ENCODE measurements around the gene SIAH2. TPM values are rescaled to one million over a fixed set of nuclear protein-coding genes. Genes with fewer than 3 reads are reported as not detected.
"Not testable (repeated sequence)": the region's sequence is repeated elsewhere in the genome, so short reads cannot be mapped to it uniquely, and the experiment has no call there.

SIAH2 gene
- 29.8 TPM for polyA plus RNA-seq (2013, experiment 1 of 2)
- 26.0 TPM for polyA plus RNA-seq (2013, experiment 2 of 2)

- Histone ChIP-seq H3K4me3 (ENCODE audit: extremely low read depth, insufficient read depth, low read length, poor library complexity, severe bottlenecking) (peak within 1 kb of the TSS; percentile 73), H3K4me1 (ENCODE audit: control insufficient read depth, insufficient read depth, low read length, poor library complexity, severe bottlenecking) (peaks cover 21% of the 10 kb centered on the region), H3K36me3 (ENCODE audit: control insufficient read depth, insufficient read depth, low read length) (peaks cover 3% of the 10 kb centered on the region), H3K9me3 (ENCODE audit: control insufficient read depth, low read length) (no peaks in the 10 kb centered on the region), H3K27ac (ENCODE audit: low read depth, low read length, severe bottlenecking) (peak within 1 kb of the TSS; percentile 96)
- WGBS, 2 experiments (ENCODE audit: insufficient coverage in 2 of 2): 0 to 1% methylated on average over 57 to 66 of the region's 70 CpGs
These were observed at the start of gene SIAH2 for GRCh38 chr3:150763122-150763840. TSS of gene SIAH2 (minus strand) at chr3:150763169. CDS start at chr3:150762849, 320 bp downstream.

GRCh38 chr3:150811984-150812383 lies 49.0 kb upstream of the SIAH2 start:
- no peaks in the 10 kb centered on the region for H3K9me3 ChIP-seq (ENCODE audit: control insufficient read depth, low read length)
- no peaks in the 10 kb centered on the region for H3K36me3 ChIP-seq (ENCODE audit: control insufficient read depth, insufficient read depth, low read length)
- H3K4me3 ChIP-seq (ENCODE audit: extremely low read depth, insufficient read depth, low read length, poor library complexity, severe bottlenecking): no peak overlapping the region
- 88 to 94% methylated on average over 2 to 3 of the region's 5 CpGs for WGBS, 2 experiments (ENCODE audit: insufficient coverage in 2 of 2)
- H3K4me1 ChIP-seq (ENCODE audit: control insufficient read depth, insufficient read depth, low read length, poor library complexity, severe bottlenecking): no peaks in the 10 kb centered on the region
- H3K27ac ChIP-seq (ENCODE audit: low read depth, low read length, severe bottlenecking): no peak overlapping the region

- H3K4me3 ChIP-seq (ENCODE audit: extremely low read depth, insufficient read depth, low read length, poor library complexity, severe bottlenecking): no peak overlapping the region
- no peaks in the 10 kb centered on the region for H3K4me1 ChIP-seq (ENCODE audit: control insufficient read depth, insufficient read depth, low read length, poor library complexity, severe bottlenecking)
- H3K9me3 ChIP-seq (ENCODE audit: control insufficient read depth, low read length): no peaks in the 10 kb centered on the region
- WGBS, 2 experiments (ENCODE audit: insufficient coverage in 2 of 2): 88 to 100% methylated on average over 1 of the region's 1 CpG
- H3K27ac ChIP-seq (ENCODE audit: low read depth, low read length, severe bottlenecking): no peak overlapping the region
- H3K36me3 ChIP-seq (ENCODE audit: control insufficient read depth, insufficient read depth, low read length): no peaks in the 10 kb centered on the region
These were observed 47.7 kb upstream of the SIAH2 start for GRCh38 chr3:150810641-150811040.

- WGBS, 2 experiments (ENCODE audit: insufficient coverage in 2 of 2): 36 to 62% methylated on average over 3 of the region's 5 CpGs
- H3K27ac ChIP-seq (ENCODE audit: low read depth, low read length, severe bottlenecking): no peak overlapping the region
These were observed 43.3 kb upstream of the SIAH2 start for GRCh38 chr3:150806185-150806835.

GRCh38 chr3:150805354-150805753 lies 42.4 kb upstream of the SIAH2 start:
- no peak overlapping the region for H3K4me3 ChIP-seq (ENCODE audit: extremely low read depth, insufficient read depth, low read length, poor library complexity, severe bottlenecking)
- no peaks in the 10 kb centered on the region for H3K36me3 ChIP-seq (ENCODE audit: control insufficient read depth, insufficient read depth, low read length)
- 80 to 86% methylated on average over 1 to 2 of the region's 2 CpGs for WGBS, 2 experiments (ENCODE audit: insufficient coverage in 2 of 2)
- H3K27ac ChIP-seq (ENCODE audit: low read depth, low read length, severe bottlenecking): no peak overlapping the region
- H3K9me3 ChIP-seq (ENCODE audit: control insufficient read depth, low read length): no peaks in the 10 kb centered on the region
- no peaks in the 10 kb centered on the region for H3K4me1 ChIP-seq (ENCODE audit: control insufficient read depth, insufficient read depth, low read length, poor library complexity, severe bottlenecking)

More at GRCh38 chr3:150806185-150806835, 43.3 kb upstream of the SIAH2 start:
- Histone ChIP-seq H3K36me3 (ENCODE audit: control insufficient read depth, insufficient read depth, low read length) (no peaks in the 10 kb centered on the region), H3K4me1 (ENCODE audit: control insufficient read depth, insufficient read depth, low read length, poor library complexity, severe bottlenecking) (no peaks in the 10 kb centered on the region), H3K9me3 (ENCODE audit: control insufficient read depth, low read length) (no peaks in the 10 kb centered on the region), H3K4me3 (ENCODE audit: extremely low read depth, insufficient read depth, low read length, poor library complexity, severe bottlenecking) (no peak overlapping the region)

GRCh38 chr3:150803440-150803985 lies 40.5 kb upstream of the SIAH2 start:
- H3K36me3 ChIP-seq (ENCODE audit: control insufficient read depth, insufficient read depth, low read length): no peaks in the 10 kb centered on the region
- H3K9me3 ChIP-seq (ENCODE audit: control insufficient read depth, low read length): no peaks in the 10 kb centered on the region
- H3K4me3 ChIP-seq (ENCODE audit: extremely low read depth, insufficient read depth, low read length, poor library complexity, severe bottlenecking): no peak overlapping the region
- no peak overlapping the region for H3K27ac ChIP-seq (ENCODE audit: low read depth, low read length, severe bottlenecking)
- whole genome bisulfite sequencing, 2 experiments (ENCODE audit: insufficient coverage in 2 of 2): 85% methylated on average over 6 to 7 of the region's 9 CpGs
- no peaks in the 10 kb centered on the region for H3K4me1 ChIP-seq (ENCODE audit: control insufficient read depth, insufficient read depth, low read length, poor library complexity, severe bottlenecking)

- H3K4me1 ChIP-seq (ENCODE audit: control insufficient read depth, insufficient read depth, low read length, poor library complexity, severe bottlenecking): no peaks in the 10 kb centered on the region
- H3K27ac ChIP-seq (ENCODE audit: low read depth, low read length, severe bottlenecking): no peak overlapping the region
- H3K4me3 ChIP-seq (ENCODE audit: extremely low read depth, insufficient read depth, low read length, poor library complexity, severe bottlenecking): no peak overlapping the region
- WGBS, 2 experiments (ENCODE audit: insufficient coverage in 2 of 2): 88 to 100% methylated on average over 1 to 2 of the region's 2 CpGs
- H3K9me3 ChIP-seq (ENCODE audit: control insufficient read depth, low read length): no peaks in the 10 kb centered on the region
- no peaks in the 10 kb centered on the region for H3K36me3 ChIP-seq (ENCODE audit: control insufficient read depth, insufficient read depth, low read length)
These were observed 37.8 kb upstream of the SIAH2 start for GRCh38 chr3:150800722-150801121.

- Histone ChIP-seq H3K4me1 (ENCODE audit: control insufficient read depth, insufficient read depth, low read length, poor library complexity, severe bottlenecking) (no peaks in the 10 kb centered on the region), H3K4me3 (ENCODE audit: extremely low read depth, insufficient read depth, low read length, poor library complexity, severe bottlenecking) (no peak overlapping the region), H3K36me3 (ENCODE audit: control insufficient read depth, insufficient read depth, low read length) (no peaks in the 10 kb centered on the region), H3K9me3 (ENCODE audit: control insufficient read depth, low read length) (no peaks in the 10 kb centered on the region), H3K27ac (ENCODE audit: low read depth, low read length, severe bottlenecking) (peak overlapping the region; percentile 75)
- WGBS, 2 experiments (ENCODE audit: insufficient coverage in 2 of 2): 6 to 13% methylated on average over 2 to 3 of the region's 4 CpGs
These were observed 35.2 kb upstream of the SIAH2 start for GRCh38 chr3:150798122-150798618.

GRCh38 chr3:150797155-150797554 lies 34.2 kb upstream of the SIAH2 start:
- H3K4me3 ChIP-seq (ENCODE audit: extremely low read depth, insufficient read depth, low read length, poor library complexity, severe bottlenecking): no peak overlapping the region
- H3K4me1 ChIP-seq (ENCODE audit: control insufficient read depth, insufficient read depth, low read length, poor library complexity, severe bottlenecking): no peaks in the 10 kb centered on the region
- WGBS, 2 experiments (ENCODE audit: insufficient coverage in 2 of 2): 100% methylated on average over 1 of the region's 2 CpGs
- no peaks in the 10 kb centered on the region for H3K9me3 ChIP-seq (ENCODE audit: control insufficient read depth, low read length)
- H3K36me3 ChIP-seq (ENCODE audit: control insufficient read depth, insufficient read depth, low read length): no peaks in the 10 kb centered on the region
- no peak overlapping the region for H3K27ac ChIP-seq (ENCODE audit: low read depth, low read length, severe bottlenecking)

GRCh38 chr3:150796527-150796926 lies 33.6 kb upstream of the SIAH2 start:
- not testable (repeated sequence) for H3K36me3 ChIP-seq (ENCODE audit: control insufficient read depth, insufficient read depth, low read length); H3K4me3 ChIP-seq (ENCODE audit: extremely low read depth, insufficient read depth, low read length, poor library complexity, severe bottlenecking)
- WGBS, 2 experiments (ENCODE audit: insufficient coverage in 2 of 2): 88 to 92% methylated on average over 1 of the region's 2 CpGs

More at GRCh38 chr3:150796527-150796926, 33.6 kb upstream of the SIAH2 start:
- H3K4me1 ChIP-seq (ENCODE audit: control insufficient read depth, insufficient read depth, low read length, poor library complexity, severe bottlenecking); H3K9me3 ChIP-seq (ENCODE audit: control insufficient read depth, low read length); H3K27ac ChIP-seq (ENCODE audit: low read depth, low read length, severe bottlenecking): not testable (repeated sequence)

Data from mesodermal cell (in vitro differentiated cells).